Heart left ventricle (tissue), 16 donors: ENCODE data around the gene C2CD2L. TPM values are rescaled to one million over a fixed set of nuclear protein-coding genes. Genes with fewer than 3 reads are reported as not detected.

Experiments
- ATAC-seq, 4 donors: fragments of 200-7000 bp; cut with Tn5 transposase; one replicate each; pipeline ENCODE4 v1.9.1; 2020 to 2022; ENCODE audit warnings: moderate library complexity in 4 of 4, mild to moderate bottlenecking in 3 of 4, moderate number of reproducible peaks in 1 of 4
- DNase-seq, 5 donors: peaks; one replicate each; pipeline ENCODE4 v3.0.0-alpha.2; 2020
- H3K27ac ChIP-seq, 12 donors: fragments of 200-600 bp; sonication (generic) in 4 of 12; one replicate each; pipeline versions ENCODE4 v1.5.0 to v1.8.0; 2016 to 2022; ENCODE audit warnings: mild to moderate bottlenecking in 2 of 12
- H3K27me3 ChIP-seq, 9 donors: fragments of 200-600 bp; sonication (generic) in 2 of 9; one replicate each; pipeline versions ENCODE4 v1.5.1 to v1.8.0; 2016 to 2022; ENCODE audit warnings: mild to moderate bottlenecking in 3 of 9
- H3K36me3 ChIP-seq, 9 donors: fragments of 200-600 bp; sonication (generic) in 2 of 9; one replicate each; pipeline versions ENCODE4 v1.5.0 to v1.8.0; 2018 to 2022; ENCODE audit warnings: mild to moderate bottlenecking in 2 of 9
- H3K4me1 ChIP-seq, 12 donors: fragments of 200-600 bp; sonication (generic) in 4 of 12; one replicate each; pipeline versions ENCODE4 v1.5.0 to v1.8.0; 2016 to 2022; ENCODE audit warnings: mild to moderate bottlenecking in 3 of 12
- H3K4me3 ChIP-seq, 12 donors: fragments of 200-600 bp; sonication (generic) in 4 of 12; one replicate each; pipeline versions ENCODE4 v1.5.0 to v1.8.0; 2017 to 2022; ENCODE audit warnings: mild to moderate bottlenecking in 9 of 12, moderate library complexity in 4 of 12
- H3K9me3 ChIP-seq, 12 donors: fragments of 200-600 bp; sonication (generic) in 4 of 12; one replicate each; pipeline versions ENCODE4 v1.5.0 to v1.8.0; 2016 to 2022; ENCODE audit warnings: mild to moderate bottlenecking in 1 of 12
- POLR2A ChIP-seq, 2 donors: fragments of 450-650 bp; IDR thresholded peaks; one replicate each; pipeline ENCODE4 v1.6.1; 2017; ENCODE audit warnings: antibody characterized with exemption in 2 of 2, mild to moderate bottlenecking in 2 of 2, moderate library complexity in 2 of 2
- WGBS, 4 donors: extraction: QIAGEN DNeasy Blood & Tissue Kit in 2 of 4; methylation state at CpG; one replicate each; pipeline versions ENCODE4 v1.1.5 to v1.1.7; 2013 to 2018; 5-methylcytosine and 5-hydroxymethylcytosine counted together
- intact Hi-C, 10 donors: fragments of 100-400 bp; cut with DNase I; formaldehyde crosslinking; loops; one replicate each; pipeline versions ENCODE4 v1.11.1 to v1.14.2; 2022
- polyA plus RNA-seq, 2 donors: library from polyadenylated mRNA; stranded (reverse); fragments of 200-250 nt; gene quantifications; one replicate each; pipeline ENCODE4 v1.2.3, GENCODE V29; 2013
- total RNA-seq, 9 donors: library from RNA; depleted of rRNA in 2 of 9; stranded (reverse); fragments of >200 nt in 2 of 9; fragmentation: NEBNext Ultra II Directional in 3 of 9; extraction: Animal tissue kit (Norgen Biotek cat#: 25700) in 3 of 9; gene quantifications; one replicate each; pipeline versions ENCODE4 v1.1.0 to v1.2.4, GENCODE V29; 2016 to 2023
- TF ChIP-seq, protein P1 (sequence below), 12 donors: fragments of 200-600 bp; sonication (generic) in 4 of 12; IDR thresholded peaks; one replicate each; pipeline versions ENCODE4 v1.5.0 to v1.8.0; 2018 to 2022; ENCODE audit warnings: antibody characterized with exemption in 12 of 12, mild to moderate bottlenecking in 5 of 12
- donor health status: ischemic (EF 13 %, LVEDD 7.1; RV severe dilation, severe dysfunction).
- donor health status: healthy with polysubstance abuse.
- donor health status: DM: no; HTN: yes; CAD: no.
- donor health status: DM: no; HTN: no; CAD: no.
- donor health status: ischemic (EF 25% LVEDD 6.9; RV normal size, moderate dysfunction).
- donor health status: ischemic (EF 25% LVEDD 5.7; RV mildly dilated, moderate dysfunction).
- donor health status: healthy.
- donor health status: DM: yes; HTN: yes; CAD: no.
- donor health status: ischemic (EF 35%, LVEDD 5.7; RV mildly dilated, moderate dysfunction).
- donor health status: nonischemic (EF 11% LVEDD 7.7; RV severe dilation, severe dysfunction).
- donor health status: DM: yes; HTN: yes; CAD: no.
- donor health status: PGD.
- donor health status: ischemic (EF 29% LVEDD 5.4; RV normal size, mild dysfunction).
- donor health status: nonischemic (EF 23%, LVEDD 6.1; RV moderate dilation, normal function).

C2CD2L gene
- total and polyA plus RNA-seq, 11 donors = 6.6 to 18.3 (median 11.2) TPM

DNA sequence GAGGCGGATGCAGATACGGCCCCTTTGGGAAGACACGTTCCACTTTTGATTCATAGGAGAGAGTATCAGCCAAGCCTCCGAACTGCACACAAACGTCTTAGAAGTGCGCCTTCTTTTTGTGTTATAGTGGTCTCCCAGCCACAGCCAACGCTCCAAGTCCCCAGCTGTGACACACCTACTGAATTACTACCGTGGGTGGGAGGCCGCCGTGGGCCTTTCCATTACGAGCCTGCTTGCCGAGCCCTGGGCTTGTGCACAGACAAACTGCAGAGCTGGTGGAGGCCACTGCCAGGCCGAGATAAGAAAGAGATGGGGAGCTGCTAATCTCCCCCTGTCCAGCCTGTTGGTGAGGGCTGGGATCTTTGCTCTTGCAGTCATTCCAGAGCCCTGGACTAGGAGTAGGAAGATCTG, 21.7 kb upstream of the C2CD2L start:
- no peaks in the 10 kb centered on the region for H3K27me3 ChIP-seq
- intact Hi-C loops = loop anchor here in 1 of 10 donors (2.0 to 10.0 kb wide), 2 partner anchors 29 to 109 kb away; partner anchors contain the start of gene HYOU1
- H3K27ac ChIP-seq = peak overlapping the region in 11 of 12 donors; percentile 80 to 98 (median 92)
- ATAC-seq (peak in 2 of 4 donors; percentile 5 to 24), DNase-seq (peak in 1 of 5 donors; percentile 22)
- H3K4me1 ChIP-seq = peaks cover 0 to 33% (median 11%) of the 10 kb centered on the region in 12 donors
- H3K36me3 ChIP-seq = peaks cover 0 to 28% (median 22%) of the 10 kb centered on the region in 9 donors
- no peaks in the 10 kb centered on the region for H3K9me3 ChIP-seq
- WGBS, 4 donors = 1 to 2% (median 1%) methylated on average over 9 to 13 of the region's 13 CpGs
- peak overlapping the region; percentile 49 to 89 (median 77) for H3K4me3 ChIP-seq
- no peak for TF ChIP-seq POLR2A (IDR thresholded peaks at IDR 0.05)
- TF ChIP-seq, protein P1, sequence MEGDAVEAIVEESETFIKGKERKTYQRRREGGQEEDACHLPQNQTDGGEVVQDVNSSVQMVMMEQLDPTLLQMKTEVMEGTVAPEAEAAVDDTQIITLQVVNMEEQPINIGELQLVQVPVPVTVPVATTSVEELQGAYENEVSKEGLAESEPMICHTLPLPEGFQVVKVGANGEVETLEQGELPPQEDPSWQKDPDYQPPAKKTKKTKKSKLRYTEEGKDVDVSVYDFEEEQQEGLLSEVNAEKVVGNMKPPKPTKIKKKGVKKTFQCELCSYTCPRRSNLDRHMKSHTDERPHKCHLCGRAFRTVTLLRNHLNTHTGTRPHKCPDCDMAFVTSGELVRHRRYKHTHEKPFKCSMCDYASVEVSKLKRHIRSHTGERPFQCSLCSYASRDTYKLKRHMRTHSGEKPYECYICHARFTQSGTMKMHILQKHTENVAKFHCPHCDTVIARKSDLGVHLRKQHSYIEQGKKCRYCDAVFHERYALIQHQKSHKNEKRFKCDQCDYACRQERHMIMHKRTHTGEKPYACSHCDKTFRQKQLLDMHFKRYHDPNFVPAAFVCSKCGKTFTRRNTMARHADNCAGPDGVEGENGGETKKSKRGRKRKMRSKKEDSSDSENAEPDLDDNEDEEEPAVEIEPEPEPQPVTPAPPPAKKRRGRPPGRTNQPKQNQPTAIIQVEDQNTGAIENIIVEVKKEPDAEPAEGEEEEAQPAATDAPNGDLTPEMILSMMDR (IDR thresholded peaks at IDR 0.05) = no peak

DNA sequence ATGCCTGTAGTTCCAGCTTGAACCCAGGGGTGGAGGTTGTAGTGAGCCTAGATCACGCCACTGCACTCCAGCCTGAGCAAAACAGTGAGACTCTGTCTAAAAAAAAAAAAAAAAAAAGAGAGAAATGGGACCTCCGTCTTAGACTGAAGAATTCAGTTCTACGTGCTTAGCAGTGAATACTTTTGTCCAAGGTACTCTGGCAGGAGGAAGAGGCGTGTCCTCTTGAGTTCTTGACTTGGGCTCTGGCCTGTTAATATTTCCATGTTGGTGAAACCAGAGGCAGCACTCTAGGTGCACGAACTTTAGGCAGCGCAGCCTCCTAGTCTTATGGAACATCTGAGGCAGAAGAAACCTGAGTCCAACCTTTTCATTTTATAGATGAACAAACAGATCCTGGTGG, 20.0 kb upstream of the C2CD2L start:
- intact Hi-C loops = loop anchor here in 1 of 10 donors (10.0 kb wide), 1 partner anchor 108 kb away; no protein-coding TSS in a partner anchor
- Histone ChIP-seq H3K9me3 (no peaks in the 10 kb centered on the region), H3K27ac (no peak overlapping the region), H3K36me3 (peaks cover 0 to 22% (median 12%) of the 10 kb centered on the region in 9 donors), H3K27me3 (no peaks in the 10 kb centered on the region), H3K4me1 (peaks cover 0 to 21% (median 11%) of the 10 kb centered on the region in 12 donors), H3K4me3 (no peak overlapping the region)
- WGBS, 4 donors = 91 to 96% (median 92%) methylated on average over 6 of the region's 6 CpGs
- no peak for ATAC-seq
- TF ChIP-seq, protein P1 (IDR thresholded peaks at IDR 0.05) = no peak
- no peak for TF ChIP-seq POLR2A (IDR thresholded peaks at IDR 0.05)
- DNase-seq = no peak

DNA sequence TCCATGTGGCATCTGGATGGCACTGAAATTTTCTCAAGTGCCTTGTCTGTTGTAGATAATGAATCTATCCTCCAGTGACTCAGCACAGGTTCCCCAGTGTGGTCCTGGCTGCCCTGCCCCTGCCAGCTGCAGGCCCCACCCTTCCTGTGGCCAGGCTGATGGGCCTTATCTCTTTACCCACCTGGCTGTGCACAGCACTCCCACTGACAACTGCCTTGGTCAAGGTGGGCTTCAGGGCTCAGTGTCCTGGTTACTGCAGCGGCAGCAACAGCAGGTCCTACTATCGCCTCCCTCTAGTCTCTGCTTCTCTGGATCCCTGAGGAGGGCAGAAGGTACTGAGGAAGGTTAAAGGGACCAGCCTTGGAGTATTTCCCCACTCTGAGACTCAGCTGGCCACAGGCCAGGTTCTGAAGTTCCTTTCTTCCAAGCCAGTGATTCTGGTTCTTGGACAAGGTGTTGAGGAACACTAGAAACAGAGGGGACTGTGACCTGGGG, 19.4 kb upstream of the C2CD2L start:
- Histone ChIP-seq H3K27me3 (no peaks in the 10 kb centered on the region), H3K36me3 (peaks cover 0 to 22% (median 8%) of the 10 kb centered on the region in 9 donors), H3K4me1 (peaks cover 0 to 28% (median 12%) of the 10 kb centered on the region in 12 donors), H3K27ac (no peak overlapping the region), H3K4me3 (no peak overlapping the region), H3K9me3 (no peaks in the 10 kb centered on the region)
- intact Hi-C loops = loop anchor here in 1 of 10 donors (10.0 kb wide), 1 partner anchor 107 kb away; no protein-coding TSS in a partner anchor
- peak in 1 of 5 donors; percentile 9 for DNase-seq
- no peak for ATAC-seq
- TF ChIP-seq, protein P1 (IDR thresholded peaks at IDR 0.05) = no peak
- no peak for TF ChIP-seq POLR2A (IDR thresholded peaks at IDR 0.05)
- 80 to 100% (median 95%) methylated on average over 1 to 2 of the region's 2 CpGs for WGBS, 4 donors

DNA sequence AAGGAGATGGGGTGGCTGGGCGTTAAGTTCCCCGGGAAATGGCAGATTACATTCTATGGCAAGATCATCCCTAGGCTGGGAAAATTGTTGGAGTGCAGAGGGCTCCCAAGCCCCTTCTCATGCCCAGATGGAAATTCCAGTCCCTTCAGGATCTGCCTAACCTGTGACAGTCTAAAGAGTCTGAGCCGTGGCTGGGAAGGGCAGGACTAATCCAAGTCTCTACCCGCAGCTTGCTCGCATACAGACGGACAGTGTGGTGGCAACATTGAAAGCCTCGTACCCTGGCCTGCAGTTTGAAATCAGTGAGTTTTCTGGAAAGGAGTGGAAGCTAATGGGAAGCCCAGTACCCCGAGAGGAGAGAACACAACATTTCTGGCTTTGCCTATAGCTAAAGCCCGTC, 18.7 kb upstream of the C2CD2L start:
- WGBS, 4 donors = 86 to 97% (median 91%) methylated on average over 9 of the region's 9 CpGs
- TF ChIP-seq, protein P1 (IDR thresholded peaks at IDR 0.05) = no peak
- TF ChIP-seq POLR2A (IDR thresholded peaks at IDR 0.05) = no peak
- H3K4me3 ChIP-seq = no peak overlapping the region
- H3K36me3 ChIP-seq = peaks cover 0 to 27% (median 12%) of the 10 kb centered on the region in 9 donors
- H3K27ac ChIP-seq = no peak overlapping the region
- H3K4me1 ChIP-seq = peaks cover 1 to 34% (median 18%) of the 10 kb centered on the region in 12 donors
- DNase-seq = no peak
- H3K27me3 ChIP-seq = no peaks in the 10 kb centered on the region
- intact Hi-C loops = loop anchor here in 1 of 10 donors (10.0 kb wide), 1 partner anchor 106 kb away; no protein-coding TSS in a partner anchor
- ATAC-seq = no peak
- H3K9me3 ChIP-seq = no peaks in the 10 kb centered on the region
